OCI-M2 (cell line): ENCODE data around the gene SLC33A1.

Experiments
- DNase-seq: peaks from one replicate; lab custom pipeline; 2025; ENCODE audit not compliant: unreplicated experiment; lab: John Stamatoyannopoulos, UW

Gene SLC33A1

GRCh38 chr3:155792532-155792931, 61.7 kb downstream of the SLC33A1 start:
- DNase-seq: no peak

- no peak for DNase-seq
These were observed 63.0 kb downstream of the SLC33A1 start for GRCh38 chr3:155791190-155791589.

- no peak for DNase-seq
These were observed 63.8 kb downstream of the SLC33A1 start for GRCh38 chr3:155790272-155790925.

GRCh38 chr3:155785662-155786295, 68.4 kb downstream of the SLC33A1 start:
- no peak for DNase-seq

- no peak for DNase-seq
These were observed 71.8 kb downstream of the SLC33A1 start for GRCh38 chr3:155782390-155782953.

GRCh38 chr3:155780291-155780690, 73.9 kb downstream of the SLC33A1 start:
- no peak for DNase-seq

- DNase-seq: no peak
These were observed 75.8 kb downstream of the SLC33A1 start for GRCh38 chr3:155778462-155778861.

GRCh38 chr3:155772801-155773200, 81.4 kb downstream of the SLC33A1 start:
- DNase-seq: no peak

- DNase-seq: no peak
These were observed 83.1 kb downstream of the SLC33A1 start for GRCh38 chr3:155771126-155771525.
